ENCODE data around the gene HIP1. TPM values are rescaled to one million over a fixed set of nuclear protein-coding genes. Genes with fewer than 3 reads are reported as not detected.

The HIP1 gene
- total and polyA plus RNA-seq, 9 of the 15 experiments (the other 6 are each of a cell fraction or from before 2014, with no cell fraction given), result 2.4 to 13.7 (median 9.5) TPM

DNA sequence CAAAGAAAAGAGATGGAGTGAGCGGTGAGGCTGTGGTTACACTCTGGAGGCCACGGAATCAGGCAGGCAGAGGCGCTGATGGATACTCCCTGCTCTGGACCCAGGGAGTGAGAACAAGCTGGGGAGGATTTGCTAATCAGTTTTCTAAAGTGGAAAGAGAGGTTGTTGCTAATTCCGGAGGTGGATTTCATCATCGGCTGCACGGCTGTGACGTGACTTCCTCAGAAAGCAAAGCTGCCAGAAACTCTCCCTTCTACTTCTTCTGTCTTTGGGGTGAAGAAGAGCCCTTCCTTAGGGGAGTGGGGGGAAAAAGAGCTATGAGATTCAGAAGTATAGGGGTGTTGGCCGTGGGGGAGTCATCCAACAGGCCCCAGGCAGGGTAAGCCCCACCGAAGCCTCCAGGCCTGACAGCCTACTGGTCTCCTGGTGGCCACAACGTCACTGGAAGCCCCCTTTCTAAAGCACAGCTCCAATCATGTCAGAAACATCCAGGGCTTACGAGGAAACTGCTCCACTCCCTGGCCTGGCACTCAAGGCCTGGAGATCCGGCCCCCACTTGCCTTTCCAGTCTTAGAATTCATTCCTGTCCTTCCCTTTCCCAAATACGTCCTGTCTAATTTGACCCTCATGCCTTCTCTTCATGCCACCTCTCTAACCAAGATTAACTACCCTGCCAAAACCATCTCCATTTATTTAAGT is 114.5 kb downstream of the HIP1 start (continued):
- TF ChIP-seq GABPB2 (CRISPR knock-in tag; conservative IDR thresholded peaks at IDR 0.05) (no peak), ZNF79 (CRISPR knock-in tag; IDR thresholded peaks at IDR 0.05; ENCODE audit: low read depth) (no peak), RFX1 (IDR thresholded peaks at IDR 0.05) (no peak), MED1 (CRISPR knock-in tag; IDR thresholded peaks at IDR 0.05; ENCODE audit: borderline replicate concordance) (no peak), HDAC3 (IDR thresholded peaks at IDR 0.05; ENCODE audit: borderline replicate concordance, partially characterized antibody) (no peak), ZBTB1 (CRISPR knock-in tag; IDR thresholded peaks at IDR 0.05; ENCODE audit: borderline replicate concordance, low read depth) (no peak), NUFIP1 (IDR thresholded peaks at IDR 0.05; ENCODE audit: partially characterized antibody) (no peak), ZNF140 (CRISPR knock-in tag; IDR thresholded peaks at IDR 0.05) (no peak), ZNF699 (CRISPR knock-in tag; IDR thresholded peaks at IDR 0.05; ENCODE audit: insufficient replicate concordance) (no peak), ESRRA (IDR thresholded peaks at IDR 0.05; ENCODE audit: borderline replicate concordance, low read depth) (0 out of 2 replicates have a peak, but pooled peaks have one; percentile 24), ZKSCAN3 (CRISPR knock-in tag; IDR thresholded peaks at IDR 0.05) (no peak), ZNF175 (CRISPR knock-in tag; IDR thresholded peaks at IDR 0.05; ENCODE audit: low read depth) (peak; percentile 95), STAT5B (CRISPR knock-in tag; IDR thresholded peaks at IDR 0.05) (no peak), PHB2 (IDR thresholded peaks at IDR 0.05; ENCODE audit: low read depth) (no peak), TCFL5 (CRISPR knock-in tag; conservative IDR thresholded peaks at IDR 0.05) (no peak), GATAD2A (IDR thresholded peaks at IDR 0.05) (no peak), BRD9 (IDR thresholded peaks at IDR 0.05; ENCODE audit: low read depth, partially characterized antibody) (peak; percentile 74), ZBED1 (IDR thresholded peaks at IDR 0.05) (no peak)
- TF ChIP-seq, protein P1, sequence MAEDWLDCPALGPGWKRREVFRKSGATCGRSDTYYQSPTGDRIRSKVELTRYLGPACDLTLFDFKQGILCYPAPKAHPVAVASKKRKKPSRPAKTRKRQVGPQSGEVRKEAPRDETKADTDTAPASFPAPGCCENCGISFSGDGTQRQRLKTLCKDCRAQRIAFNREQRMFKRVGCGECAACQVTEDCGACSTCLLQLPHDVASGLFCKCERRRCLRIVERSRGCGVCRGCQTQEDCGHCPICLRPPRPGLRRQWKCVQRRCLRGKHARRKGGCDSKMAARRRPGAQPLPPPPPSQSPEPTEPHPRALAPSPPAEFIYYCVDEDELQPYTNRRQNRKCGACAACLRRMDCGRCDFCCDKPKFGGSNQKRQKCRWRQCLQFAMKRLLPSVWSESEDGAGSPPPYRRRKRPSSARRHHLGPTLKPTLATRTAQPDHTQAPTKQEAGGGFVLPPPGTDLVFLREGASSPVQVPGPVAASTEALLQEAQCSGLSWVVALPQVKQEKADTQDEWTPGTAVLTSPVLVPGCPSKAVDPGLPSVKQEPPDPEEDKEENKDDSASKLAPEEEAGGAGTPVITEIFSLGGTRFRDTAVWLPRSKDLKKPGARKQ (CRISPR knock-in tag; IDR thresholded peaks at IDR 0.05), result no peak
- TF ChIP-seq, protein P2, sequence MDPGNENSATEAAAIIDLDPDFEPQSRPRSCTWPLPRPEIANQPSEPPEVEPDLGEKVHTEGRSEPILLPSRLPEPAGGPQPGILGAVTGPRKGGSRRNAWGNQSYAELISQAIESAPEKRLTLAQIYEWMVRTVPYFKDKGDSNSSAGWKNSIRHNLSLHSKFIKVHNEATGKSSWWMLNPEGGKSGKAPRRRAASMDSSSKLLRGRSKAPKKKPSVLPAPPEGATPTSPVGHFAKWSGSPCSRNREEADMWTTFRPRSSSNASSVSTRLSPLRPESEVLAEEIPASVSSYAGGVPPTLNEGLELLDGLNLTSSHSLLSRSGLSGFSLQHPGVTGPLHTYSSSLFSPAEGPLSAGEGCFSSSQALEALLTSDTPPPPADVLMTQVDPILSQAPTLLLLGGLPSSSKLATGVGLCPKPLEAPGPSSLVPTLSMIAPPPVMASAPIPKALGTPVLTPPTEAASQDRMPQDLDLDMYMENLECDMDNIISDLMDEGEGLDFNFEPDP (CRISPR knock-in tag; IDR thresholded peaks at IDR 0.05), result no peak
- TF ChIP-seq, protein P3, sequence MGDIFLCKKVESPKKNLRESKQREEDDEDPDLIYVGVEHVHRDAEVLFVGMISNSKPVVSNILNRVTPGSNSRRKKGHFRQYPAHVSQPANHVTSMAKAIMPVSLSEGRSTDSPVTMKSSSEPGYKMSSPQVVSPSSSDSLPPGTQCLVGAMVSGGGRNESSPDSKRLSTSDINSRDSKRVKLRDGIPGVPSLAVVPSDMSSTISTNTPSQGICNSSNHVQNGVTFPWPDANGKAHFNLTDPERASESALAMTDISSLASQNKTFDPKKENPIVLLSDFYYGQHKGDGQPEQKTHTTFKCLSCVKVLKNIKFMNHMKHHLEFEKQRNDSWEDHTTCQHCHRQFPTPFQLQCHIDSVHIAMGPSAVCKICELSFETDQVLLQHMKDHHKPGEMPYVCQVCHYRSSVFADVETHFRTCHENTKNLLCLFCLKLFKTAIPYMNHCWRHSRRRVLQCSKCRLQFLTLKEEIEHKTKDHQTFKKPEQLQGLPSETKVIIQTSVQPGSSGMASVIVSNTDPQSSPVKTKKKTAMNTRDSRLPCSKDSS (IDR thresholded peaks at IDR 0.05; ENCODE audit: low read depth, partially characterized antibody), result no peak
- TF ChIP-seq, protein P4, sequence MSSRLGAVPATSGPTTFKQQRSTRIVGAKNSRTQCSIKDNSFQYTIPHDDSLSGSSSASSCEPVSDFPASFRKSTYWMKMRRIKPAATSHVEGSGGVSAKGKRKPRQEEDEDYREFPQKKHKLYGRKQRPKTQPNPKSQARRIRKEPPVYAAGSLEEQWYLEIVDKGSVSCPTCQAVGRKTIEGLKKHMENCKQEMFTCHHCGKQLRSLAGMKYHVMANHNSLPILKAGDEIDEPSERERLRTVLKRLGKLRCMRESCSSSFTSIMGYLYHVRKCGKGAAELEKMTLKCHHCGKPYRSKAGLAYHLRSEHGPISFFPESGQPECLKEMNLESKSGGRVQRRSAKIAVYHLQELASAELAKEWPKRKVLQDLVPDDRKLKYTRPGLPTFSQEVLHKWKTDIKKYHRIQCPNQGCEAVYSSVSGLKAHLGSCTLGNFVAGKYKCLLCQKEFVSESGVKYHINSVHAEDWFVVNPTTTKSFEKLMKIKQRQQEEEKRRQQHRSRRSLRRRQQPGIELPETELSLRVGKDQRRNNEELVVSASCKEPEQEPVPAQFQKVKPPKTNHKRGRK (tag; IDR thresholded peaks at IDR 0.05), result no peak
